C1 segment of cervical spinal cord (tissue), 14 donors: ENCODE data around the gene MARCHF6.
"Not testable (repeated sequence)": the region's sequence is repeated elsewhere in the genome, so short reads cannot be mapped to it uniquely, and the experiment has no call there.

ENCODE experiments used
- DNase-seq, 14 donors: peaks; one replicate each; lab custom pipeline; 2025; lab: John Stamatoyannopoulos, UW

Gene MARCHF6

GRCh38 chr5:10353241-10354047 is at the start of gene MARCHF6:
MARCHF6 (plus strand) TSS chr5:10353695; CDS start chr5:10353899, 204 bp downstream.
- DNase-seq: peak; percentile 70 to 94 (median 88)

GRCh38 chr5:10303699-10304170 is 49.8 kb upstream of the MARCHF6 start:
- DNase-seq: no peak

- no peak for DNase-seq
Measured at GRCh38 chr5:10304932-10305331, 48.6 kb upstream of the MARCHF6 start.

GRCh38 chr5:10306114-10306513 is 47.4 kb upstream of the MARCHF6 start:
- no peak for DNase-seq

GRCh38 chr5:10306806-10307205 is 46.7 kb upstream of the MARCHF6 start:
- DNase-seq: peak in 1 of 14 donors; percentile 7

GRCh38 chr5:10307206-10308148 is 46.0 kb upstream of the MARCHF6 start, which contains the start of gene CMBL:
CMBL (minus strand) TSS chr5:10307902; CDS start chr5:10290762, 17,140 bp downstream.
- DNase-seq: peak in 6 of 14 donors; percentile 8 to 59 (median 20)

- DNase-seq: no peak
Measured at GRCh38 chr5:10308844-10309243, 44.7 kb upstream of the MARCHF6 start.

- no peak for DNase-seq
Measured at GRCh38 chr5:10310066-10310779, 43.3 kb upstream of the MARCHF6 start.

GRCh38 chr5:10310835-10311570 is 42.5 kb upstream of the MARCHF6 start:
- not testable (repeated sequence) for DNase-seq

GRCh38 chr5:10311595-10312425 is 41.7 kb upstream of the MARCHF6 start:
- DNase-seq: no peak

GRCh38 chr5:10315201-10315600 is 38.3 kb upstream of the MARCHF6 start:
- DNase-seq: peak in 1 of 14 donors; percentile 10

GRCh38 chr5:10315824-10316509 is 37.5 kb upstream of the MARCHF6 start:
- DNase-seq: no peak

- no peak for DNase-seq
Measured at GRCh38 chr5:10317825-10318682, 35.4 kb upstream of the MARCHF6 start.

GRCh38 chr5:10319202-10319851 is 34.2 kb upstream of the MARCHF6 start:
- no peak for DNase-seq

- DNase-seq: no peak
Measured at GRCh38 chr5:10320793-10321192, 32.7 kb upstream of the MARCHF6 start.

- DNase-seq: no peak
Measured at GRCh38 chr5:10321882-10322281, 31.6 kb upstream of the MARCHF6 start.

- DNase-seq: no peak
Measured at GRCh38 chr5:10323588-10324488, 29.7 kb upstream of the MARCHF6 start.
